Sciatic nerve (tissue), 2 donors: Measurements from ENCODE around the gene KIAA0825. TPM values are rescaled to one million over a fixed set of nuclear protein-coding genes. Genes with fewer than 3 reads are reported as not detected.
"Not testable (repeated sequence)": the region's sequence is repeated elsewhere in the genome, so short reads cannot be mapped to it uniquely, and the experiment has no call there.

Experiments
- ATAC-seq: fragments of 200-7000 bp; cut with Tn5 transposase; one replicate; pipeline ENCODE4 v1.9.1; 2020; ENCODE audit warnings: mild to moderate bottlenecking, moderate library complexity
- DNase-seq: peaks from one replicate; pipeline ENCODE4 v3.0.0-alpha.2; 2020; ENCODE audit warnings: low spot score
- intact Hi-C: fragments of 100-400 bp; cut with DNase I; formaldehyde crosslinking; loops from one replicate; pipeline ENCODE4 v1.14.2; 2022
- total RNA-seq: library from RNA; stranded (reverse); fragmentation: NEBNext Ultra II Directional; extraction: Animal tissue kit (Norgen Biotek cat#: 25700); gene quantifications from one replicate; pipeline ENCODE4 v1.2.1, GENCODE V29; 2021
- donor health status: DM: no; HTN: no; CAD: no.
- donor health status: DM: no; HTN: no; CAD: no.

Gene KIAA0825
- total RNA-seq, 1 donor from 2014 or later = 5.6 TPM

DNA sequence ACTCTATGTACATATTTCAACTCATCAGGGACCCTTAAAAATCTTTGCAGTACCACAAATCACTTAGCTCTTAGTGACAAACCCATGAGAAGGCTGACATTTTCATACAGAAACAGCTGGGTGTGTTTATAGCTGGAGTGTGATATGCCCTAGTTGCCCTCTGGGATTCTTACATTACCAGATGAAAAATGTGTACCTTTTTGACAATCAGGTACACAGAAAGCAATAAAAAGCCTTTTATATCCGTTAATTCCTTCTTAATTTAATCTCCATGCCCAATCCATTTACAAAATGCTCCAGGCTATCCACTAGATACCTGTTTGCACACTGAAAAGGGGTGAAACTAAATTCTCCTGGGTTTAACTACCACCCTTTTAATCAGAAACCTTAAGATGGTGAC lies 222.9 kb downstream of the KIAA0825 start:
- no peak for ATAC-seq
- intact Hi-C loops = no loop called here
- DNase-seq = no peak

DNA sequence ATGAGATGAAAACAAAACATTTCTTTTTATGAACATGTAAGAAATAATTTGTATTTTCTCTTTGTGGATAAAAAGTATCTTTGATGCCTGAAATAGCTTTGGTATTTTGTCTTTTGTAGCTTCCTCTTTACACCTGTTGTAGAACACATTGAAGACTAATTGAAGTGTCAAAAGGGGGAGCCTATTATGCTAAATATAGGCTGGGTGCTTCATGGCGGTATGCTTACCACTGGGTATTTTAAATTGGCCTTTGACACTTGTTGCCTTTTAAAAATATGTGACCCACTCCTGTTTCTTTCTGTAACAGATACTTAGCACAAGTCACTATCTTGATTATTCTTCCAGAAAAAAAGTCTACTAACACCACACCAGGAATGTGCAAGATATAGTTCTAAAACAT lies 226.4 kb downstream of the KIAA0825 start:
- no peak for DNase-seq
- no peak for ATAC-seq
- intact Hi-C loops = no loop called here

DNA sequence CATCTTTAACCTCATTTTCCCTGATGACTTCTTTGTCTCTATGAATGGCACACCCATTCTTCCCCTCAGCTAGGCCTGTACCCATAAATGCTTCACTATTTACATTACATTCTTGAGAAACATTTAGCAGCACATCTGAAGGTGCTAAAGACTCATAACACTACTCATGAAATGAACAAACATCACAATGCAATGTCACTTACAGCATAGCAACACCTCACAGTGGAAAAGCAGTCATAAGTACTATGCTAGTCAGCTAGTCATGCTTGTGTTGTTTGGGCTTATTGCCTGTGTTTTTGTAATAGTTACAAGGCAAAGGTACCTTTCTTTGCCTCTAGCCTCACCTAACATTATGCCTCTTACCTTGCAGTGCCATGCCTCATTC lies 228.9 kb downstream of the KIAA0825 start:
- intact Hi-C loops = no loop called here
- ATAC-seq = no peak
- DNase-seq = no peak

DNA sequence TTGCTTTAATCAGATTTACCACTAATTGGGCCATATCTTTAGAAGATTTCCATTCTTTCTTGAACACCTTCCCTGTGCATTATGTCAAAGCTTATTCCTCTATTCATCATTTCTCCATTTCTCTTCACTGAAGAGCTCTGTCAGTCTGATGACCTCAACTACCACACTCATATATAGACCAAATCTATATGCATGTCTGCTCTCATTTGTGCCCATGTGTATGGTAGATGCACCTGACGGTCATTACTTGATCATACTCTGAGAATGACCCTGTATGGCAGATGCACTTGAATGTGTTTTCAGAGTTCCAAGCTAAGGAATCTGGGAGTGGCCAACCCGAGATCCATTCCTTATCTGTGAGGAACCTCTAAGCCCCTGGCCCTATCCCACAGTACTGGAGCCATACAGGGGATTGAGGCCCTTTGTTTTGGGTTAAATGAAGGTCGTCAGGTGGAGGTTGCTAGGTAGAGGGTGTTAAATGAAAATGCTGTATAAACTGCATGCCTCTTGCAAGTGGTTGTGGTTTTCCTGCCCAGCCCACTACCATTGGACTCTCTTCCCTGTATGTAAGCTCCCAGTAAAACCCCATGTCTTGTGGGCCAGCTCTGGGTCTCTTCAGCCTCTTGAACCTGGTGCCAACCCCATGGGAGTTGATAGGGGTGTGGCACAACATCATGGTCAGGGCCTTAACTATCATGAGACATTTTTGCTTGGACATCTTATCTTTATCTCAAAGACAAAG lies 229.5 kb downstream of the KIAA0825 start:
- ATAC-seq (no peak), DNase-seq (no peak)
- intact Hi-C loops = no loop called here

DNA sequence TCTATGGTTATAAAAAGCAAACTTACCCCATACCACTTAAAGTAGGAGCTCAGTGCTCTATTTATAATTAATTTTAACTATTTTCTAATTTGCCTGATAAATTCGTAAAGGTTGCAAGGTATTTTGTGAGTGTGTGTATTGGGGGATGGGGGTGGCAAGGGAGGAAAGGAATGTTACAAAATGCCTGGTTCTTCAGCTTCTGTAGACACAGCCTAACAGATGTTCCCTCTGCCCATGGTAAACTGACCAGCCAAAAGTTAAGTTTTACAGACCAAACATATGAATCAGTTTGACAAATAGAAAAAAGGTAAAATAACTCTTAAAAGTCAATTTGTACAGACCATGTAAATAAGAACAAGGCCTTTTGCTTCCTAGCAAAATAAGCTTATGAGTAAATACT lies 232.6 kb downstream of the KIAA0825 start:
- intact Hi-C loops = no loop called here
- DNase-seq (no peak), ATAC-seq (no peak)

DNA sequence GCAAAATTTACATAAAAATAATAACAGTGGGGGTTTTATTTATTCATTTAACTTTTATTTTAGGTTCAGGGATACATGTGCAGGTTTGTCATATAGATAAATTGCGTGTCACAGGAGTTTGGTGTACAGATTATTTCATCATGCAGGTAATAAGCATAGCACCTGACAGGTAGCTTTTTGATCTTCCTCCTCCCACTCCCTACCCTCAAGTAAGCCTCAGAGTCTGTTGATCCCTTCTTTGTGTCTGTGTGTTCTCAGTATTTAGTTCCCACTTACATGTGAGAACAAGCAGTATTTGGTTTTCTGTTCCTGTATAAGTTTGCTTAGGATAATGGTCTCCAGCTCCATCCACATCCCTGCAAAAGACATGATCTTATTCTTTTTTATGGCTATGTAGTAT lies 240.3 kb downstream of the KIAA0825 start:
- ATAC-seq = no peak
- no peak for DNase-seq
- intact Hi-C loops = no loop called here

DNA sequence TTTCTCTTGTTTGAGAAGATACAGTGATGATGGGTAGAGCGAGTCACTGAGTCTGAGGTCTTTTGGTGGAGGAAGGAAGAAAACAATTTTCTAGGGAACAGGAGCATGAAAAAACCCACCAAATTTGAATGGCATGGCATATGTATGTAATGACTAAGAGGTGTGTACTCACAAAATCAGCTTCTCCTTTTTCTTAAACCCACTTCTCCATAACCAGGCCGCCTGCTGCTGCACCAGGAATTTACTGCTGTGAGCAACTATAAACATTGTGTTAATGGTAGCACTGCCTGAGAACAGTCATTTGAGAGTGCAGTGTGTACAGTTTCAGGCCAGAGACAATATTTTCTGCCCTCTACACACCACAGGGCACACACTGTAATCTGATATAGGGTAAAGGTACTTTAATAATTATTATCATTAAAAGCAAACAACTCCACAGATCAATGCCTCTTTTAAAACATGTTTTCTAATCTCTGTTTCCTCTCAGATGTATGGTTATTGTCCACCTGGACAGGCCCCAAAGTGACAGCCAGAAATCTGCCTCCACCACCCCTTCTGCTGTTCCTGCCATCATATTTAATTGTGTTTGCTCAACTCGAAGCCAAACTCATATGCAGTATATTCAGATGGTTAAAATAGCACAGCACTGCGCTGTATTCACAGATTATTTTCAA lies 241.6 kb downstream of the KIAA0825 start:
- intact Hi-C loops = no loop called here
- ATAC-seq (no peak), DNase-seq (no peak)

DNA sequence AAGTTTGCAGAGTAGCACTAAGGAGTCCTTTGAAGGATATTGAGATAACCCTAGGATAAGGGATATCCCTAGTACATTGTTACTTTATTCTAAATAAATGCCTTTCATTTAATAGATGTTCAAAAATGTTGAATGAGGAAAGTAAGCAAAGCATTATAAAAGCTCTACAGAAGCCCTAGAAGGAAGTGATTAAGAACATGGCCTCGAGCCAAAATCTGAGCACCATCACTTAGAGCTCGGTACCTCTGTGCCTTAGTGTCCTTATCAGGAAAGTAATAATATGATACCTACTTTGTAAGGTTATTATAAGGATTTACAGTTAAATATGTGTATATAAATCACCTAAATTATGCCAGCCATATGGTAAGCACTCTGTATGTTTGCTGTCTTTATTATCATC lies 242.6 kb downstream of the KIAA0825 start:
- ATAC-seq = no peak

DNA sequence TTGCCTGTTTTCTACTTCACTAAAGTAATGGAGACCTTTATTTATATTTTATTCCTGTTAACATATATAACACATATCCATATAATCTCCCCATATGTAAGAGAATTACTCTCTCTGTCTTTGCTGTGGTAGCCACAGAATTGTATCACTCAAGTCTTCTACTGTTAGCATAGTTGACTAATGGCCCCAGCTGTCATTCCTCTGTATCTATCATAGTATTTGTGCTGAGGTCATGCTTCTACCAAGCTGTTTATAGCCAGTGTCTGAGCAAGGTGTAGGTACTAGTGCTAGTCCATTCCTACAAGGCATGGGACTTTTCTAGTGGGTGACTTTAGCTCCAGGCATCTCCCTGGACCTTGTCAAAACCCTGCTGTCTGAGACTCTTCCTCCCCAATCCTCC lies 244.1 kb downstream of the KIAA0825 start:
- intact Hi-C loops = no loop called here
- ATAC-seq = no peak

More for the DNA sequence above, 242.6 kb downstream of the KIAA0825 start:
- no peak for DNase-seq
- intact Hi-C loops = no loop called here

DNA sequence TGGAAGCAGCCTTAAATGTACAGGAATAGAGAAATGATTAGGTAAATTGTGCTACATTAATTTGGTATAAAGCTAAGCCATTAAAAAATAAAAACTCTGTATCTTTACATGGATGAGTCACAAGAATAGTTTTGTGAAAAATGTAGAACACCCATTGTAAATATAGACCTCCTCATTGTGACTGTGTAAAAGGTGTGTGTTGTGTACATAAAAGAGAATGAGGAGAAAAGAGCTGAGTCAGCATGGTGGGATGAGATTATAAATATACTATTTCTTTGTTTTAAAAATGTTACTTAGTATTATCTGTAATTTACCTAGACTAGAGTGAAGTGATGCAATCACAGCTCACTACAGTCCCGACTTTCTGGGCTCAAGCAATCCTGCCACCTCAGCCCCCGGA lies 250.5 kb downstream of the KIAA0825 start:
- ATAC-seq = no peak
- intact Hi-C loops = no loop called here

More for the DNA sequence above, 244.1 kb downstream of the KIAA0825 start:
- DNase-seq = no peak

DNA sequence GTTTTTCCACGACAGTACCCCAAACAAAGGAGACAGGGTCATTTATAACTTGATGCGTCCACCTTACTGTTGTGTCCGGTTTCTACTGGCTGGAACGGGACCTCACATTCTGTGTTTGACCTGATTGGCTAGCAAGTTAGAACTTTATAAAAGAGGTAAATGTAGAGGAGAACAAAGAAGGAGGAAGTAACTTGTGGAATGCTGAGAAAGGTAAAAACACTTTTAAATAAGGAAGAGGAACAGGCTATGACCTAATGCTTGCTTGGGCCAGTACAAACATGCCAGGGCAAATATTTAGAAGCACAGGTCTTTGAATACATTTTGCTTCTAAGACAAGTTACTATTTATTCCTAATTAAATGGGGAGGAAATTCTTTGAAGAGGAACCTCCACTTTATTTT lies 251.6 kb downstream of the KIAA0825 start:
- ATAC-seq (no peak), DNase-seq (no peak)
- intact Hi-C loops = no loop called here

More for the DNA sequence above, 250.5 kb downstream of the KIAA0825 start:
- no peak for DNase-seq

DNA sequence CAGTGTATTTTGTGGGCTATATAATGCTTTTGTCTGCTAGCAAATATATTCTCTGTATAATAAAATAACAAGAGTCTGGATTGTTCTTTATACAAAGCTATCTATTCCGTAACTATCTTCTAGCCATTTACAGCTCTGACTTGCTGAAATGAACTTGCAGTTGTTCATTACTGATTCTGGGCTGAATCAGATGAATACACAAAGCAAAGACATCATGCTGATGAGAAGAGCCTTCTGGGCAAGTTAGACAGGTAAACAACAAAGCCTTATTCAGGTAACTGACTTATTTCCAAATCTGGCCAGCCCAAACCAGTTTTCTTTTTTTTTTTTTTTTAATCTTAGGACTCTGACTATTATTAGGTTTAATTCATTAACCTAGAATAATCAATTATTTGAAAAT lies 255.5 kb downstream of the KIAA0825 start:
- DNase-seq (no peak), ATAC-seq (no peak)
- intact Hi-C loops = no loop called here

DNA sequence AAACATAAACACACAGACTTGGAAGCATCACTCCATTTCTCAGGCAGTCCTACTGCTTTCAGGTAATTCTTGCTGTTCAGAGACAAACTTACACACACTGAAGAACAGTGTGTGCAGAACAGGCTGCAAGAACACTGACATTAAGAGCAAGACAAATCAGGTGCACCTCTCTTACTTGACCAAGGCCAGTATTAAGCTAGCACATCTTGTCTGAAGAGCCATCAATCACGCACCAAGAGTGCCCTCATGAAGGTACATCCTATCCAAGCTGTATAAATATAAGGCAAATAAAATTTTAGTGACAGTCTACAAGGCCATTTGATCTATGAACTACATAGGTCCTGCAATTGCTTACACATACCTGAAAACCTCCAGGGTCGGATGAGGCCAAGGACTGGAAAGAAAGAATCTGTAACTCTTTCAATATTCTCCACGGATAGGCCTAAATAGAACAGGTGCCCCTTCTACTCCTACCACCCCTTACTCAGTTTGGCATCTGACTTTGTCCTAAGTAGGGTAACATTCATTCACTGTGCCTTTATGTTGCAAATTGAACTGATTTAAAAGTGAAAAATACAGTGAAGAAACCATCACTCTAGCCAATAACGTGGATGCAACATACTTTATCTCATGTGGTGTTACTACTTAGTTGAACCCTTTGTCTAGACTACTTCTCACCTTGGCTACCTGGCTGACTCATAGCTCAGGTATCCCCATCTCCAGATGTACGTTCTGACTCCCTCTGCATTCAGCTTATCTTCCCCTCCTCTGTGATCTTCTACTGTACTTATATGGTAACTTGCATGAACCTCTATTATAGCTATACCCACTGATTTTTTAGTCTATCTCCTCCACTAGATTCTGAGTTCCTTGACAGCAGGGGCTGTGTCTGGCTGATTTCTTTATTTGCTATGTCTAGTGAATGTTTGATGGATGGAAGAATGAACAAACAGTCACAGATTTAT lies 256.3 kb downstream of the KIAA0825 start:
- intact Hi-C loops = no loop called here
- no peak for ATAC-seq

DNA sequence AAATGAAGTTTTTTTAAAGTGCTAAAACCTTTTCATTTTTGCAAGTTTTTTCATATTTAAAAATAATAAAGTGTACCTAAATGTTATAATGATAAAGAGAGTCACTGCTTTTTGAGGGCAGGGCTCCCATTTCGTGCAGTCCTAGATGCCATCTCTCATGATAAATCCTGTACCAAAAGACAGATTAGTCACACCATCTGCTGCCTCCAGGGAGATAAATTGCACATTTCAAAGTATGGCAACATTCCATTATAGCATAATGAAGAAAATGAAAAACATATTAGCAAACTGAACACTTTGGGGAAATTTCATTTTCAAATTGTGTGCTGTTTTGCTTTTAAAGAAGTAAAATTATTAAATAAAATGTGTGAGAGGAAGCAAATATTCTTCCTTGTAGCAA lies 257.2 kb downstream of the KIAA0825 start:
- intact Hi-C loops = no loop called here
- no peak for ATAC-seq
- no peak for DNase-seq

More for the DNA sequence above, 256.3 kb downstream of the KIAA0825 start:
- no peak for DNase-seq

DNA sequence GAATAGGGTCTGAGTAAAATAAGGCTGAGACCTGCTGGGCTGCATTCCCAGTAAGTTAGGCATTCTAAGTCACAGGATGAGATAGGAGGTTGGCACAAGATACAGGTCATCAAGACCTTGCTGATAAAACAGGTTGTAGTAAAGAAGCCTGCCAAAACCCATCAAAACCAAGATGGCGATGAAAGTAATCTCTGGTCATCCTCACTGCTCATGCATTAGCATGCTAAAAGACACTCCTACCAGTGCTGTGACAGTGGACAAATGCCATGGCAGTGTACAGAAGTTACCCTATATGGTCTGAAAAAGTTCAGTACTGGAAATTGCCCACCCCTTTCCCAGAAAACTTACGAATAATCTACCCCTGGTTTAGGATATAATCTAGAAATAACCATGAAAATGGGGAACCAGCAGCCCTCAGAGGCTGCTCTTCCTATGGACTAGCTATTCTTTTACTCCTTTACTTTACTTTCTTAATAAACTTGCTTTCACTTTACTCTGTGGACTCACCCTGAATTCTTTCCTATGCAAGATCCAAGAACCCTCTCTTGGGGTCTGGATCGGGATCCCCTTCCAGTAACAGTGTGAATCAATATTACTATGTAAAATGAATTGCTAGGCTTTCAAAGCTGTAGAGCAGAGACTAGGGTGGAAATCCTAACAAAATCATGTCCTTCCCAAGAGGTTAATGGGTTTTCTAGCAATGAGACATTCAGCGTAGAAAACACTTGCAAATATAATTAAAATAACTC lies 257.8 kb downstream of the KIAA0825 start:
- intact Hi-C loops = no loop called here
- ATAC-seq (no peak), DNase-seq (no peak)

DNA sequence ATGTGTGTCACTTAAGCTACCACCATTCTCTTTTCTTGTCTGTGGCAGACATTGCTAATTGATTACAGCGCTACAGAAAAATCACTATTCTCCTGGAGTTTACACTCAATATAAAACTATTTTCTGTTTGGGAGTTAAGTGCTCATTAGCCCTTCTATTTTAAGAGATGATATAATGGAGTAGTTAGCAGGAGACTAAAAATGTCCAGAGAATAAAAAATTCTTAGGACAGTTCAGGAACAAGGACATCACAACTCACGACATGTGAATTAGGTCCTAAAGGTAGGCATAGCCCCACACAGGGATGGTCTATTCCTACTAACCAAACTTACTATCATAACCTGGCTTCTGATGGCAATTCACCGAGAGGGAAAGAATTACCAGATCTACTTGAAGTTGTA lies 258.5 kb downstream of the KIAA0825 start:
- no peak for ATAC-seq
- no peak for DNase-seq
- intact Hi-C loops = no loop called here

DNA sequence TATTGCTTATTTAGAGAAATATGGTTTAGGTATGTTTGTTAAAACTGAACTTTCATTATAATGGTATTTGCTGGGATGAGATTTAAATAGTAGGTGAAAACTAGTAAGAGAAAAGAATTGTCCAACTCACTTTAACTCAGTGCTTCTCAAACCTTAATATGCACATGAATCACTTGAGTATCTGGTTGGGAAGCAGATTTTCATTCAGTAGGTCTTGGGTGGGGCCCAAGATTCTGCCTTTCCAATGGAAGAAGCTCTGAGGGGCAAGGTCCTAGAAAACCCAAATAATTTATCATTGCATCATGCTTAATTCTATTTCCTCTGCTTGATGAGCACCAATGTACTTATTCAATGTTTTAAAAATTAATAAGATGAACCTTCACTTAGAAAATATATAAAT lies 262.6 kb downstream of the KIAA0825 start:
- intact Hi-C loops = no loop called here
- DNase-seq = no peak
- no peak for ATAC-seq

DNA sequence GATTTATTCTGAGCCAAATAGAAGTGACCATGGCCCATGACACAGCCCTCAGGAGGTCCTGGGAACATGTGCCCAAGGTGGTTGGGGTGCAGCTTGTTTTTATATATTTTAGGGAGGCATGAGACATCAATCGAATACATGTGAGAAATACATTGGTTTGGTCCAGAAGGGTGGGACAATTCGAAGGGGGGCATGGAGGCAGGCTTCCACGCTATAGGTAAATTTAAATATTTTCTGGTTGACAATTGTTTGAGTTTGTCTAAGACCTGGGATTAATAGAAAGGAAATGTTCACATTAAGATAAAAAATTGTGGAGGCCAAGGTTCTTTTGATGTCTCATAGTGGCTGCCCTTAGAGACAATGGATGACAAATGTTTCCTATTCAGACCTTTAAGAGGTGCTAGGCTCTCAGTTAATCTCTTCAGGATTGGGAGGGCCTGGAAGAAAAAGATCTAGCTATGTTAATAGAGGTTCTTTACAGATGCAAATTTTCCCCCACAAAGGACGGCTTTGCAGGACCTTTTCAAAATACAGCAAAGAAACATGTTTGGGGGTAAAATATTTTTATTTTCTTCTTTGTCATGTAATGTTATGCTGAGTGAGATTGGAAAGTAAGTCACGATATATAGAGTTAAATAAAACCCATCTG lies 263.4 kb downstream of the KIAA0825 start:
- DNase-seq, ATAC-seq, intact Hi-C loops: not testable (repeated sequence)
